ENCODE results near the gene SPOCK1.

The SPOCK1 gene

DNA sequence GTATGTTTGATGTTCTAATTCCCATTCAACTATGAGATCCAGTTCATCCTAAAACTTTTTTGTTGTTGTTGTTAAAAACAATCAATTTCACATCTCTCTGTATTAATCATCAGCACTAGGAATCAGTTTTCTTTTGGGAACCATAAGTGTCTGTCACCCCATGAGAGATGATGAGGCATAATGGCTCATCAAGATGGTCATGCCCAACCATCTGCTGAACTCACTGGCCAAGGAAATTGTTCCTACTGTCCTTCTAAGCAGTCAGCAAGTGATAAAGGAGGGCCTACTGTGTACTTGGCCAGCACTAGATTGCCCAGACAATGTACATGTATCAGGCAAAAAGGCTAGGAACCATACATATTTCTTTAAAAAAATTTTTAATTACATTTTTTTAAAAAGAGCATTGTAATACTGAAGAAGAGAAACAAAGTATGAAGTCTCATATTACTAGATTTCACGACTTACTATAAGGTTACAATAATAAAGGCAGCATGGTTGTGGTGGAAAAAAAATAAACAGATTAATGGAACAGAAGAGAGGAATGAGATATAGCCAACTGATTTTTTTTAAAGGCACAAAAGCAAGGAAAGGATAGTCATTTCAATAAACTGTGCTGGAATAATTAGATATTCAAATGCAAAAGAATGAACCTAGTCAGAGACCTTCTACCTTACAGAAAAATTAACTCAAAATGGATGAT is 458.3 kb downstream of the SPOCK1 start:
- no peak for DNase-seq

DNA sequence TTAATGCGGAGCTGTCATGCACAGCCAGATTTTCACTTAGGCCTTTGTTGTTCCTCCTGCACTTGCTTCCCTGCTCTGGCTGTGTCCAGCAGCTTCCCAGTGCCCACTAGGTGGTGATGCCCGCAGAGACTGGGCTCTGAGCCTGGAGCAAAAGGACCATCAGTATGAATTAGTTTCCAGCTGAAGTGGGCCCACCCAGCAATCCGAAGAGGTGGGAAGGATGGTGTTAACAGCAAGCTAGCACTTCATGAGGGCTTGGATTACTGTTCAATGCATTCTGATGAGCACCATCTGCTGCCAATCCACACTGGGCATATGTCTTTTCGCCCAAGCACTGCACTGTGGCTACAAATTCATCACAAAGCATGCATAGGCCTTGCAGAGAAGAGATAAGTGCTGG is 459.1 kb downstream of the SPOCK1 start:
- no peak for DNase-seq

DNA sequence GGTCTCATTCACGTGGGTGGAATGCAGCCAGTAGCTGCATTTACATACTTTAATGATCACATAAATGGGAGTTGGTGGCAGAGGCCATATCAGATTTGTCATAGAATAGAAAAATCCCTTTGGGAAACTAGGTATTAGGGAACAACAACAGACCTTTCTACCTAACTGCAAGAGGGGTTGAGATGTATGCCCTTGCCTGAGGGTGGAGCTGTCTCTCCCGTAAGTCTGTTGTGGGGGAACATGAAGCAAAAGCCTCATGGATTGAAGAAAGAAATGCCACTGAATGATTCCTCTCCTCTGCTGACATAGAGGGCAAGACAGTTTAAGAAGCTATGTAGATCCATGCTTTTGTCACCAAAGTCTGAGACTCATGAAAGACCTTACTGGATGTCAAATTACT is 461.3 kb downstream of the SPOCK1 start:
- no peak for DNase-seq

DNA sequence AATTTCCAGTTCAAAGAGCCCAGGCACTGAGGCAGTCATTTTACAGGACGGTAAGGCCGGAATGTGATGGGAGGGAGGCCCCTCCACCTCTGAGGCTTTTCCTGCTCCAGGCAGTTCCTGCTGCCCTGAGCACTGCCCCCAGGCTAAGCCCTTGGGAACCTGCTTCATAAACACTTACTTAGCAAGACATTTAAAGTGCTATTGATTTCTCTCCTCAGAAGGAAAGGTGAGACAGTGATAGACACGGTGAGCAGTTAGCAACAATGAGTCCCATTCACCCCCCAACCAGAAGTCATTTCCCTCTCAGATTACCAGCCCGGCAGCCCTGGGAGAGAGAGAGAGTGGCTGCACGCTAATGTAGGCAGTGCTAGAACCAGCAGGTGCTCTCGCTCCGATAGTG is 462.5 kb downstream of the SPOCK1 start:
- DNase-seq = no peak

DNA sequence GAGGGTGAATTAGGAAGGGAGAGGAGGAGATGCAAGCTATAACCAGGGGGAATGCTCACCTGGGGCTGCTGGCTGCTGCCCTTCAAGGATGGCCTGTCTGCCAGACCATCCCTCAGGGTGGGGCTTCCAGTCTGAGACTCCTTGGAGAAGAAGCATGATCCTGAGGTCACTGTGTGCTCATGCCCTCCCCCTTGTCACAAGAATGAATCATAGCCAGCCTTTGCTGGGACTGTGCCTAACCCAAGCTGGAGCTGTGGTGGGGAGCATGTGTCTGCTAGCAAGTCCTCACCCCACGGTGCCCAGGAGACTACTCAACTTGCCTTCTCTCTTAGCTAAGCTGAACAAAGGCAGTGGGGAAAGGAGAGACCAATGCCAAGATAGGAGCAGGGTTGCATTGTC is 463.6 kb downstream of the SPOCK1 start:
- no peak for DNase-seq

DNA sequence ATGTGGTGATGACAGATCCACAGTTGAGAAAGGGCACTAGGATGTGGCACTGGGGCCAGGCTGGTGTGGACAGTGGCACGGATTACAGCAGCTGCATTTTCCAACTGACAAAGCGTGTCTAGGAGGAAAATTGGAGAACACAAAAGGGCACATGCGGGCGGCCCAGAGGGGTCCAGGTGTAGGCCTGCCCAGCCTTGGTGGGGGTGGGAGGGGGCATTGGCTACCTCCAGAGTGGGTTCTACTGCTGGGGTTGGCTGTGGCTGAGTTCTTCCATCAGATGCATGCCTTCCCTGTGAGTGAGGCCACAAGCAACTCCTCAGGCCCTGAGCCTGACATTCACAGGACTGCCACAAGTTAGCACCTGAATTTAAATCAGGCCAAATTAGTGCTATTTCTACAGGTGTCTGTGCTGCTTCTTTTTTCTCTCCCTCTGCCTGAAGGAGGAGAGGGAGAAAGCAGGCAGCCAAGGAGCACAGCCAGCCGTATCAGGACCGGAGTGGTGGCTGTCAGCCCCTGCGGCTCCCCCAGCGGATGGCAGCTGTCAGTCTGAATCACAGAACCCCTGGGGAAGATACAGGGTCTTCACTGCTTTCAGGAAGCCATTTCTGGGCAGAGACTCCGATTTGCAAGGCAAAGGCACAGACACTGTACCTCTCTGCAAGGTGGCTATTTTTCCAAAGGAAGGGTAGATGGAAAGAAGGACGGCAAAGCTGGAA is 464.2 kb downstream of the SPOCK1 start:
- no peak for DNase-seq

DNA sequence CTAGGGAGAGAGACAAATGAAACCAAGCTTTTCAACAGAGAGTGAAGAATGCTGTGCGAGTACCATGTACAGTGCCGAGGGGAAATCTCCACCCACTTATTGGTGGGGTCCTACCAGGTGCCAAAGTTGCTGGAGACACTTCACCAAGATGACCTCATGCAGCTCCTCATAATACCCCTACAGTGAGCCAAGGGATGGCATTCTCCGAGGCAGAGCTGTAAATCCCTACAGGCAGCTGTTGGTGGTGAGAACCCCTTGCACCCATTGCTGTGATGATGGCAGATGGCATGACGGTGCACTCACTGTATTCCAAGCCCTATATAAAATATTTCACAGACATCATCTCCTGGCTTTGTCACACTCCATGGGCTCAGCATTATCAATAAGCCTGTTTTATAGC is 464.9 kb downstream of the SPOCK1 start:
- DNase-seq = no peak

DNA sequence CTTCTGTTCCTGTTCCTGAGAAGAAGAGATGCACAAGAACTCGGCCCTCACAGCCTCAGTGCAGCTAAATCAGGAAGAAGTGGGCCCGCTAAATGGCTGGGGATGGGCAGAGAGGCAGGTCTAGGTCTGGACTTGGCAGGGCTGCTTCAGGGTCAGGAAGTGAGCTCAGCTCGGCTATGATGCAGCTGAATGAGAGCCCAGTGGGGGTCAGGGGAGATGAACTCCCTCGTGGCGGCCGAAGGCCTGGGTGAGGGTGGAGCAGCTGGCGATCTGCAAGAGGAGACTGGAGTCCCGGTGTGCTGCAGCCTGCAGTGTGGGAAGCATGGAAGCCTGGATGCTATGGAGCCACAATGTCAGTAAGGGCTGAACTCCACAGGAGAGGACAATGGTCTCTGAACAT is 466.2 kb downstream of the SPOCK1 start:
- no peak for DNase-seq

DNA sequence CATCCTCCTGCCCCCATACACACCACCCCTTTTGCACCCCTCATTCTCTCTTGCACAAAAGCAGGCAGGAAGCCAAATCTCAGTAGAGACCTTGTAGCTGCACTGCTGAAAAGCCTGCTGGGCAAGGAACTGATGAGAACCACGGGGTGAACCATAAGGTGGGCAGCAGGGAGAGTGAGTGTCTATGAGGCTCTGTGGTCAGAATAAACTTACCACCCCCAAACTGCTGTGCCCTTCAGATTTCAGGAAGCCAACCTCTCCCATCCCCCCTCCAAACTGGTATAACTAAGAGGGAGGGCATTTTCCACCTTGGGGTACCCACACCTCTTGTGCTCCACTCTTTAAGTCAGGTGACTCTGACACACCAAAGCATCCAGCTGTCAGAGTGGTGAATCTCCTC is 471.4 kb downstream of the SPOCK1 start:
- no peak for DNase-seq

DNA sequence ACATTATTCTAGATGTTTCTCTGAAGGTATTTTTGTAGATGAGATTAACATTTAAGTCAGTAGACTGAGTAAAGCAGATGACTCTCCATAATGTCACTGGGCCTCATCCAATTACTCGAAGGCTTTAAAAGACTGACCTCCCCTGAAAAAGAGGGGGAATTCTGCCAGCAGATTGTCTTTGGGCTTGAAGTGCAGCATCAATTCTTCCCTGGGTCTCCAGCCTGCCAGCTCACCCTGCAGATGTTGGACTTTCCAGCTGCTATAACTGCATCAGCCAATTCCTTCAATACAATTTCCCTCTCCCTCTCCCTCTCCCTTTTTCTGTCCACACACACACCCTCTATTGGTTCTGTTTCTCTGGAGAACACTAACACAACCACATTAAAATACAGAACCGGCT is 472.8 kb downstream of the SPOCK1 start:
- DNase-seq = no peak

DNA sequence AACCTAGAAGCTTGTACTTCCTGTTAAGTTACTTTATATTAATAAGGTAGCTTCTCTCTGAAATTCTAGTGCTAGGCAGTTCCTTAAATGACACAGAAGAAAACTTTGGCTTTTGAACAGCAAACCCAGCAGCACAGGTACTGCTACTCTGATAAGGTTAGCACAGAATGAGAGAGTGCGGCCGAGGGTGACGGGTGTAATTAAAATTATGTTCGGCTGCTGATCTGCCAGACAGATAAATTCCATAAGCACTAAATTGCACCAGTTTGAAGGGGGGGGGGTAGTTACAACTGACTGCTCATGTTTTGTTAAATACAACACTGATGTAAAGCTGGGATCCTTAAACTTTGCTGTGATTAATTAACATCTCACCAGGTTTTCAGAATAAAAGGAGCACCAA is 475.1 kb downstream of the SPOCK1 start:
- no peak for DNase-seq

DNA sequence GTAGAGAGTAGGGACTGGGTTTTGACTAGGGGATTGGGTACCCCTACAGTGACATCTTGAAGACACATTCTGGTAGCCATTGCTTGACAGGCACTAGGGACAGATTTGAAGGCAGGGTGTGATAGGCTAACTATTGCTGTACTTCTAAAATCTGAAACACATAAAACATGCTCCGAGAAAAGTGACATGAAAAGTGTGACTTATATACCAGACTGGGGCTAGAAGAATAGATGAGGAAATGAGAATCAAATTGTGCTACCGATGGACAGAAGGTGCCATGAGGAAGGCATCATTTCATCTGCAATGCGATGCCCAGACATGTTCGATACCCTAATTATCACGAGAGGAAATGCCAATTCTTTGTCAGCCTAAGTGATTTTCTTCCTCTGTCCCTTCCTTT is 475.8 kb downstream of the SPOCK1 start:
- DNase-seq = no peak

DNA sequence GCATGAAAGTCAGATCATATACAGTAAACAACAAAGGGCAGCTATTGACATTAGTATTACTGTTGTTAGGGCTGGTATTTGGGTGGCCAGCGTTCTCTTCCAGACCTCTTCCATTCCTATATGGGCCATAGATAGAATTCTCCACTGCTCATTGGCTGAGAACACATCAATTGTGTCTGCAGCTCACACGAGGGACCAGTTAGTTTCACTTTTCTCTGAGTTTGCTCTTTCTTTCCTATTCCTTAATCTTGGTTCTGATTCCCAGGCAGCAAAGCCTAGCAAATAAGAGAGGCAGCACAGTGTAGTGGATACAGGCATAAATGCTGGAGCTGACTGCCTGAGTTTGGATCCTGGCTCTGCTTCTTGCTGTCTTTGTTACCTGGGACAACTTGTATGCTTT is 476.4 kb downstream of the SPOCK1 start:
- DNase-seq = no peak

DNA sequence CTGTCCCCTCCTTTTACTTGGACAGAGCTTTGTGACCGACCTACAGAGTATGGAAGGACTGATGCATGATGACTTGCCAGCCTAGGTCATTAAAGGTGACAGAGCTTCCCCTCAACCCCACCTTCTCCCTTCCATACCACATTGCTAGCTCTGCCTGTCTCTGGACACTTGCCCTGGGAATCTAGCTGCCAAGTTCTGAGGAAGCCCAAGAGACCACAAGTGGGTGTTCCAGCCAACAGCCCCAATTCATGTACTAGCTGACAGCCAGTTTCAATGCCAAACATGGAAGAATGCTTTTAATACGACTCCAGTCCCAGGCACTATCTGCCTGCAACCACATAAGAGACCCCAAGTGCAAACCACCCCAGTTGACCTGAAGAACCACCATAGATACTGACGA is 477.1 kb downstream of the SPOCK1 start:
- no peak for DNase-seq

DNA sequence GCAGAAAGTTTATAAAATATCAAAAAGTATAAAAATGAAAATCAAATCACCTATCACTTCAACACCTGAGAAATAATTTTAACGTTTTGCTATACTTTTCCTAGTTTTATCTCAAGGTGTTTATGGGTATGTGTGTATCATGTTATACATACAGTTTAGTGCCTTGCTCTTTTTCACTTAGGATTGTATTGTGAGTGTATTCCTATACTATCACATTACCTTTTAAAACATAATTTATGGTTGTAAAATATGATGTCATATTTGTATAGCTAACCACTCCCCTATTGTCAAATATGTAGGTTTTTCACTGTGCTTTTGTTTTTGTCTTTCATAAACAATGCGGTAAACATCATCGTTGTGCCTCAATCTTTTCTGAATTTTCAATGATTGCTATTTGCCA is 479.9 kb downstream of the SPOCK1 start:
- no peak for DNase-seq

DNA sequence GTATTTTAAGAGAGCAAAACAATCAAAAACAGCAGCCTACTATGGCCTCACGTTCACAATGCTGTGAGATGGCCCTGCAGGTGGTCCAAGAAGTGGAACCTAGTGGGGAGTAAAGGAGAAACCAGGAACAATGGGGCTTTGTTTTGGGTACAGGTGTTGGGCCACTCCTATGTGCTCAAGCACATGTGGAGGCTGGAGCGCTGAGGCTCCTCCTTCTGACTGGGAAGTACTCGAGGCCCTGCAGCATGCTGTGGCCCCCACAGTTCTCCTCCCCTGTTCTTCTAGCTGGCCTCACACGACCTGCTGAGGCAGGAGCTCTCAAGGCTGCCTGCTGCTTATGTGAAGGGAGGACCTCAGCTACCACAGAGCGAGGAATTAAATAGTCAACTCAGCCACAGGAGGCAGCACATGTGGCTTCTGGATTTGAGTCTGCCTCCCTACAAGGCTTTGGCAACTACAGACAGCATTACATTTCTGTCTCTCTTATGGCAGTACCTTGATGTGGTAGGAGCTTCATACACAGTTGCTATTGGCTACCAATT is 482.3 kb downstream of the SPOCK1 start:
- DNase-seq = no peak

DNA sequence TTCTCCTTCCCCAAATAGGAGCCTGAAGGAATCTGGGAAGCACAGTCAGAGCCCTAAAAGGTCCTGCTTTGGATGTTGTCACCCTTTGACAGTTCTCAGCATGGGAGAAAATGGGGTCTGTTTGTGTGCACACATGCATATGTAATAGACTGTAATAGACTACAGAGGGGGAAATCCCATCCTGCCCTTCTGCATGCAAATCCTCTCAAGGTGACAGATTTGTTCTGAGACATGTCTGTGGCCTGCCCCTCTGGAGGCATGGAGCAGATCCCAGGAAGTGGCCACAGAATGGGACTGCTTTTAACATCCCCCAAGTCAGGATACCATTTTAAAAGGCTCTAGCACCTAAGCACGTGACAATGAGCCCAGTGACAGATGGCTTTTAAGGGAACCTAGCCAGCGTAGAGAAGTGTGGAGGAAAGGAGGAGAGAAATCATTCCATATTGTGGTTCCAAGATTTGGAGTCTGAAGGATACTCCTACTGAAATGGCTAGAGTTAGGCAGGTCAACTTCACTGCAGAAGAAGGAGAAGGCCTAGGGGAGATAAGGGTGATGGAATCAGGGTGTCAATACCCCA is 483.5 kb downstream of the SPOCK1 start:
- no peak for DNase-seq

DNA sequence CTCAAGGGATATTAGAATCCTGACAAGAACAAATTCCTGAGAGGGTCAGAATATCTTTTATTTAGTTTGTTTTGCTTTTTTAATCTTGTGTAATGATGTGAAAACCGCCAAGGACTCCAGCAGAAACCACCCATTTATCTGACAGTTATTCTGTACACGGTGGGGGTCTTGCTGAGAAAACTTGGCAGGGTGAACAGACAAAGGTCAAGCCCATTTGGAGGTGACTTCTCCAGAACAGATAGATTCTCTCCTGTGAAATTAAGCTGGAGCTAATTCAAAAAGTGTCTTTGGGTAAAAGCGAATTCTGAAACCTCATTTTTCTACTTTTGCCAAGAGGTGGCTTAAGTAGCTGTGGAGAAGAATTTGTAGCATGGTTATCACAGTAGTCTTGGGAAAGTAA is 484.4 kb downstream of the SPOCK1 start:
- DNase-seq = no peak

DNA sequence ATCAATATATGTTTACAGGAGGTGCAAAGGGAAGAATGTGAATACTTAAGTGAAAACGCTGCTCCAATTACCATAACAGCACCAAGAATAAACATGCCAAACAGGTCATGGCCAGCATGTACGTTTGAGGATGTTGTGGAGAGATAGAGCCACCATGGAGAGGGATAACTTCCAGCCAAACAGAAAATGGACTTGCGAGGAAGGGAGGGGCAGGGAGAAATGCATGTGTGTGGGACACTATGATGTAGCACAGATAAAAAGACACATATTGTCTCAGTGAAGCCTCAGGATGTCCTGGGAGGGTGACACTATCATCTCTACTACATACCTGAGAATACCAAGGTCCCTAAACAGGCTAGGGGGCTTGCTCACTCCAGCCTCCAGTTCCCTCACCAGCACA is 488.9 kb downstream of the SPOCK1 start:
- DNase-seq = no peak

DNA sequence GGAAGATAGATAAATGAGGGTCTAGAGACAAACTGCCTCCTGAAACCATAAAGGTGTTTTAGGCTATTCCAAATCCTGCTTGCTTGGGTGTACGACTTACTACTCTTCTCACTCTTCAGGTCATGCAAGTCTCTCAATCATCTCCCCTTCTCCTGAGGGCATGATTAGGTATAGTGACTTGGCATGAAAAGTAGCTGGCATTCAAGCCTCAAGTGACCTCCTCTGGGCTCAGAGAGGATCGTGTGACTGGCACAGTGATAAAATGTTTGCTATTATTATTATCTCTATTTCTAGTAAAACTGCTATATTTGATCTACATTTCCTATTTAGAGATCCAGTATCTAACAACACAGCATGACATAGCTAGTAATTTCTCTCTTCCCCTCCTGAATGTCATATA is 494.8 kb downstream of the SPOCK1 start:
- DNase-seq = no peak

DNA sequence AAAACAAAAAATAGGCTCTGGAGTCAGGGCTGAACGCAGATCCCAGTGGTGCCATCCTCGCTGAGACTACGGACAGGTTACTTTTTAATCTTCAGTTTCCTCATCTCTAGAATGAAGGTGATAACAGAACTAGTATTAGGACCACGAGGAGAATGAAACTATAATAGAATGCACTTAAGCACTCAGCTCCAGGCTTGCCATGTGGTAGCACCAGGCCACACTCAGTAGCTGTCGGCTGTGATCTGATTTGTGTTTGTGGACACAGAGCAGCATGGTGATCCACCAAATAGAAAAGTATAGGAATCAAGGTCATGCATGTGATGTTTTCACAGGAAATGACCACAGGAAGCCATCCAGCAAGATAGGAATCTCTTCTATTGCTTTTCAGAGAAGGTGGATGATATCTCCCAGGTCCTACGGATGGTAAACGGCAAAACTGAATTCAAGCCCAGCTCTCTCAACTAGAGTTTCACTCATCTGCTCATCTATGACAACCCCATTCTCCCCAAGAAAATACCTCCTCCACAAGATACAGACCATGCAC is 498.0 kb downstream of the SPOCK1 start:
- DNase-seq = no peak

DNA sequence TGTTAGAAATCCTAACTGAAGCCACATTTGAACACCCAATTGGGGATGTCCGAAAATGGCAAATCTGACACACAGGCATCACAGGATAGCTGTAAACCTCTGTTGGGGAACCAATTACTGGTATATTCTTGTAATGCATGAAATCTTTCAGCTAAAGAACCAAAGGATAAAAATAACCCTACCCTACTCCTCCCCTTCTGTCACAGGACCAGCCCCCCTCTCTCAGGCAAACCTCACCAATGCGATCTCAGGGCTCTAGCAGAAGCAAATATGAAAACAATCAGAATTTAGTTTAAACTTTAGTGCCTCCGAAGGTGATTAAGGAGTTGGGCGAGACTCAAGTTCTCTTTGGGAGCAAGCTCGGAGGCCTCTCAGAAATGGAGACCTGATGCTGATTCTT is 499.3 kb downstream of the SPOCK1 start:
- no peak for DNase-seq

DNA sequence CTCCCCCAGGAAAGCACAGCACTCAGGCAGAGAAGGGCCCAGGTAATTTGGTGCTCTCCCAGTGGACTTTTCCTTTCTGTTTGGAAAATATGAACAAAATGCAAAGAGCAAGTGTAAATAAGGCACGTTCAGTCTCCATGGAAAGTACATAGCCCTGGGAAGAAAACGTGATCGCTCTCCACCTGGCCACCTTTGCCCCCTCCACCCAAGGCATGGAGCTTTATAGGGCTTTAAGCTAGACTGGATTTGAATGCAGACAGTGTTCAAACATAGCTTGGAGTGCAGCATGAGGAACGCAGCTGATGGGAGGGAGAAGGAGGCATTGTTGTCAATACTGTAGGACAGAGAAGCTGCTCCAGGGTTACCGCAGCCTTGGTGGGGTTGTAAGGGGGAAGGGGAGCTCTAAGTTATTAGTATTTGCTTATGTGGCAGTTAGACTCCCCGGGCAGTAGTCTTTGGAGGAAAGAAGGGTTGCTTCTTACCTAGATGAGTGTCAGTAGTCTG is 500.2 kb downstream of the SPOCK1 start:
- no peak for DNase-seq

DNA sequence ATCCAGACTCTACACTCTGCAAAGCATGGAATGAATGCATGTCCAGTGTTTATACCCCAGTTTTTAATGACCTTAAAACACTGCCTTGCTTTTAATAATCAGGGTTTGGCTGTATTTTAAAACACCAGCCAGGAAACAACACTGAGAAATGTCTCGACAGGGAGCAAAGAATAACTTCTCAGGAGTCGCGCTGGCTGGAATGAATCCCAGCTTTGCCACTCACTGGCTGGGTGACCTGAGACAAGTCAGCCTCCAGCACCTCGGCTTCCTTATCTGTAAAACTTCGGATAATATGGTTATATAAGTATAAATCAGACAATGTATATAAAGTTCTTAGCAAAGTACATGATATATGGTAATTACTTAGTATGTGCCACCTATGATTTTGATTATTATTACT is 505.0 kb downstream of the SPOCK1 start:
- no peak for DNase-seq
